Endothelial cell (in vitro differentiated cells): ENCODE results near the gene SCUBE2. TPM values are rescaled to one million over a fixed set of nuclear protein-coding genes. Genes with fewer than 3 reads are reported as not detected.

Experiments
- DNase-seq: peaks from one replicate; pipeline ENCODE4 v3.0.0; 2021; ENCODE audit warnings: low spot score
- H3K27ac Mint-ChIP-seq: one replicate; pipeline ENCODE4 v1.8.0; 2021; ENCODE audit warnings: mixed read lengths, inconsistent platforms; ENCODE audit not compliant: unreplicated experiment
- H3K27me3 Mint-ChIP-seq: one replicate; pipeline ENCODE4 v1.8.0; 2021; ENCODE audit warnings: mild to moderate bottlenecking, moderate library complexity, mixed read lengths, inconsistent platforms; ENCODE audit not compliant: unreplicated experiment
- H3K36me3 Mint-ChIP-seq: one replicate; pipeline ENCODE4 v1.8.0; 2021; ENCODE audit warnings: mild to moderate bottlenecking, low read depth, mixed read lengths, inconsistent platforms; ENCODE audit not compliant: unreplicated experiment
- H3K4me1 Mint-ChIP-seq: one replicate; pipeline ENCODE4 v1.8.0; 2021; ENCODE audit warnings: mild to moderate bottlenecking, mixed read lengths, inconsistent platforms; ENCODE audit not compliant: unreplicated experiment
- H3K4me3 Mint-ChIP-seq: one replicate; pipeline ENCODE4 v1.8.0; 2021; ENCODE audit warnings: mild to moderate bottlenecking, mixed read lengths, inconsistent platforms; ENCODE audit not compliant: unreplicated experiment
- H3K9me3 Mint-ChIP-seq: one replicate; pipeline ENCODE4 v1.8.0; 2021; ENCODE audit warnings: mixed read lengths, inconsistent platforms; ENCODE audit not compliant: unreplicated experiment
- total RNA-seq: library from RNA; stranded (reverse); fragmentation: NEBNext Ultra II Directional; extraction: Animal tissue kit (Norgen Biotek cat#: 25700); gene quantifications from one replicate; pipeline ENCODE4 v1.2.1, GENCODE V29; 2021; ENCODE audit not compliant: unreplicated experiment
- TF ChIP-seq, protein P1 (sequence below): fragments of 200-600 bp; sonication (generic); IDR thresholded peaks from one replicate; pipeline ENCODE4 v1.5.0; 2021; ENCODE audit warnings: antibody characterized with exemption; ENCODE audit not compliant: unreplicated experiment

SCUBE2 gene
- total RNA-seq, 1 donor from 2014 or later: 2.4 TPM

DNA sequence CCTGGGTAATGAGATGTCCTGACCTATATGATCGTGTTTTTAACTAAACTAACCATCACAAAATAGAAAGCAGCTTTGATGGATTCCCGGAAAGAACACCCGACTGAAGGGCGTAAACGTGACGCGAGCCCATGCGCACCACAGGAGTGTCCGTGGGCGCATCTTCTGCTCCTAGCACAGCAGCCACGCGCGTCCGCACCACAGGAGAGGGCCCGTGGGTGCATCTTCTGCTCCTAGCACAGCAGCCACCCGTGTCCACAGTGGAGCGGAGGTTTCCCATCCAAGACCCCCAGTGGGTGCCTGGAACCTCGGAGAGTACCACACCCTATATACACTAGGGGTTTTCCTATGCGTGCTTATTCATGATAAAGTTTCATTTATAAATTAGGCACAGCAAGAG is 51.5 kb downstream of the SCUBE2 start:
- no peak overlapping the region for H3K4me3 Mint-ChIP-seq

GRCh38 chr11:9039198-9039597 is 52.2 kb downstream of the SCUBE2 start:
- H3K27ac Mint-ChIP-seq: no peak overlapping the region
- no peaks in the 10 kb centered on the region for H3K9me3 Mint-ChIP-seq
- H3K4me1 Mint-ChIP-seq: peaks cover 4% of the 10 kb centered on the region
- TF ChIP-seq, protein P1, sequence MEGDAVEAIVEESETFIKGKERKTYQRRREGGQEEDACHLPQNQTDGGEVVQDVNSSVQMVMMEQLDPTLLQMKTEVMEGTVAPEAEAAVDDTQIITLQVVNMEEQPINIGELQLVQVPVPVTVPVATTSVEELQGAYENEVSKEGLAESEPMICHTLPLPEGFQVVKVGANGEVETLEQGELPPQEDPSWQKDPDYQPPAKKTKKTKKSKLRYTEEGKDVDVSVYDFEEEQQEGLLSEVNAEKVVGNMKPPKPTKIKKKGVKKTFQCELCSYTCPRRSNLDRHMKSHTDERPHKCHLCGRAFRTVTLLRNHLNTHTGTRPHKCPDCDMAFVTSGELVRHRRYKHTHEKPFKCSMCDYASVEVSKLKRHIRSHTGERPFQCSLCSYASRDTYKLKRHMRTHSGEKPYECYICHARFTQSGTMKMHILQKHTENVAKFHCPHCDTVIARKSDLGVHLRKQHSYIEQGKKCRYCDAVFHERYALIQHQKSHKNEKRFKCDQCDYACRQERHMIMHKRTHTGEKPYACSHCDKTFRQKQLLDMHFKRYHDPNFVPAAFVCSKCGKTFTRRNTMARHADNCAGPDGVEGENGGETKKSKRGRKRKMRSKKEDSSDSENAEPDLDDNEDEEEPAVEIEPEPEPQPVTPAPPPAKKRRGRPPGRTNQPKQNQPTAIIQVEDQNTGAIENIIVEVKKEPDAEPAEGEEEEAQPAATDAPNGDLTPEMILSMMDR: no peak
- no peak overlapping the region for H3K4me3 Mint-ChIP-seq
- DNase-seq: no peak
- H3K36me3 Mint-ChIP-seq: no peaks in the 10 kb centered on the region
- no peaks in the 10 kb centered on the region for H3K27me3 Mint-ChIP-seq

More for the DNA sequence above, 51.5 kb downstream of the SCUBE2 start:
- no peaks in the 10 kb centered on the region for H3K36me3 Mint-ChIP-seq
- peaks cover 4% of the 10 kb centered on the region for H3K4me1 Mint-ChIP-seq
- no peak for DNase-seq
- no peaks in the 10 kb centered on the region for H3K9me3 Mint-ChIP-seq
- no peak overlapping the region for H3K27ac Mint-ChIP-seq
- H3K27me3 Mint-ChIP-seq: peaks cover 2% of the 10 kb centered on the region
- TF ChIP-seq, protein P1: no peak

DNA sequence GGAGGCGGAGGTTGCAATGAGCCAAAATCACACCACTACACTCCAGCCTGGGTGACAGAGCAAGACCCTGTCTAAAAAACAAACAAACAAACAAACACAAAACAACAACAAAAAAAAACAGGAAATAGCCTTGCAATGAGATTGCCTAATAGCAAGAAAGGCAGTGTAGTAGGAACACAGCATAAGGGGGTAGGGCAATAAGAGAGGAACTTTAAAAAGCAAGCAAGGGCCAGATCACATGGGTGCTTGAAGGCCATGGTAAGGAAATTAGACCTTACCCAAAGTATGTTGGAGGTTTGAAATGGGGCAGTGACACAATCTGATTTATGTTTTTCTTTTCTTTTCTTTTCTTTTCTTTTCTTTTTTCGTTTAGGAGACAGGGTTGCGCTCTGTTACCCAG is 52.9 kb downstream of the SCUBE2 start:
- H3K9me3 Mint-ChIP-seq: no peaks in the 10 kb centered on the region
- TF ChIP-seq, protein P1: no peak
- H3K27ac Mint-ChIP-seq: no peak overlapping the region
- DNase-seq: no peak
- peaks cover 5% of the 10 kb centered on the region for H3K4me1 Mint-ChIP-seq
- no peaks in the 10 kb centered on the region for H3K36me3 Mint-ChIP-seq
- no peaks in the 10 kb centered on the region for H3K27me3 Mint-ChIP-seq
- H3K4me3 Mint-ChIP-seq: no peak overlapping the region

DNA sequence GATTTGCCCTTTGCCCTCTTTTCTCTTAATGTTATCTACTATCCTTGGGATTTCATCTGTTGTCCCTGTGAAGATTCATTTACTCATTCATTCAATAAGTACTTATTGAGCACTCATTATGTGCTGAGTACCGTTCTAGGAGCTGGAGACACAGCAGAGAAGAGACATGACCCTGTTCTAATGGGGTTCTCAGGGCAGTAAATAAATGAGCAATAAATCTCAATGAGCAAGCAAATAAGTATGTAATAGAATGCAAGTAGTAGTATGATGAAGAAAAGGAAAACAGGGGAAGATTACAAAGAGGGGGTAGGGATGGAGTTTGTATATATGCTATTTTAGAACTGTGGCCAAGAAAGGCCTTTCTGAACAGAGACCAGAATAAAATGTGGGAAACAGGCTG is 53.4 kb downstream of the SCUBE2 start:
- no peak overlapping the region for H3K27ac Mint-ChIP-seq
- no peaks in the 10 kb centered on the region for H3K27me3 Mint-ChIP-seq
- no peaks in the 10 kb centered on the region for H3K36me3 Mint-ChIP-seq
- DNase-seq: no peak
- H3K4me1 Mint-ChIP-seq: peaks cover 8% of the 10 kb centered on the region
- H3K4me3 Mint-ChIP-seq: no peak overlapping the region
- TF ChIP-seq, protein P1: no peak
- no peaks in the 10 kb centered on the region for H3K9me3 Mint-ChIP-seq

DNA sequence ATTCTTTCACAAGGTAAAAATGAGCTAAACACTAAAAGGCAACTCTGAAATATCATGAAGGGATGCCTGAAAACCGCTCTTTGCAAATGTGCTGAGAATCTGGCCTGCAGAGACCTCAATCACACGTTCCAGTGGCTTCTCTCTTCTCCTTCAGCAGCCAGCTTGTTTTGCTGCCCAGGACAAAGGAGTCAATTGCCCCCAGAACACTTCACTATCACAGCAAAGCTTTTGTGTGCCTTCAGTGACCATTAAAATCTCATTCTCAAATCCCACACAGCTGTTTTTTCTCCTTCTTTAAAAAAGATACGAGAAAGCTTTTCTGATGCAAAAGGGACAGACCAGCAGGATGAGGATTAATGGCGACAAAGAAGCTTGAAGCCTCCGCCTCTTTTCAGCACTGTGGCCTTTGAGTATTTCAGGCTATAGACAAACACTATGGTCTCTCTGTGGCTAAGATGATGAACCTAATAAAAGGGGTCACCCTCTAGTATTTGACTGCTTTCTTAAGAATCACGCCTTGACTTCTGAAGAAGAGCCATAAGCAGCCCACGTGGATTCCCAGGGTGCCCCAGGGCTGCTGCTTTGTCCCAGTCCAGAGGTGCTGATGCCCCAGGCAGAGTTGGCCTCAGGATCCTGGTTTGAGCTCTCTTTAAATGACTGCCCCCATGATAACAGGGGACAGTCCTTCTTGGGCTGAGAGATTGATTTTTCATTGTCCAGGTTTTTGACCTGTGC is 54.2 kb downstream of the SCUBE2 start:
- H3K27ac Mint-ChIP-seq: no peak overlapping the region
- TF ChIP-seq, protein P1: no peak
- no peaks in the 10 kb centered on the region for H3K9me3 Mint-ChIP-seq
- peaks cover 8% of the 10 kb centered on the region for H3K4me1 Mint-ChIP-seq
- H3K27me3 Mint-ChIP-seq: no peaks in the 10 kb centered on the region
- H3K4me3 Mint-ChIP-seq: no peak overlapping the region
- H3K36me3 Mint-ChIP-seq: no peaks in the 10 kb centered on the region
- DNase-seq: no peak
